HepG2 (cell line): ENCODE results near the gene NEURL2. TPM values are rescaled to one million over a fixed set of nuclear protein-coding genes. Genes with fewer than 3 reads are reported as not detected.

Source experiments
- EHMT2 ChIP-seq: fragments of 200-600 bp; sonication (generic); IDR thresholded peaks from 2 replicates; pipeline ENCODE4 v1.7.0; 2017; ENCODE audit warnings: antibody characterized with exemption, low read depth, low read length, borderline replicate concordance
- GLMP ChIP-seq: sonication (generic); formaldehyde crosslinking; IDR thresholded peaks from 2 replicates; pipeline ENCODE4 v1.9.0; 2021; ENCODE audit warnings: missing genetic modification reagents, mild to moderate bottlenecking, borderline replicate concordance
- HIVEP1 ChIP-seq: sonication (generic); formaldehyde crosslinking; IDR thresholded peaks from 2 replicates; pipeline ENCODE4 v1.4.0; 2020; ENCODE audit warnings: mild to moderate bottlenecking, missing genetic modification reagents
- HNRNPL ChIP-seq: fragments of 200-400 bp; formaldehyde crosslinking; IDR thresholded peaks from 2 replicates; pipeline ENCODE4 v1.6.1; 2017; ENCODE audit warnings: mild to moderate bottlenecking, low read depth, low read length
- KAT2B ChIP-seq: fragments of 150-350 bp; IDR thresholded peaks from 2 replicates; pipeline ENCODE4 v1.6.1; 2014; ENCODE audit warnings: low read depth, low read length, borderline replicate concordance
- MAFG ChIP-seq: sonication (generic); formaldehyde crosslinking; IDR thresholded peaks from 2 replicates; pipeline ENCODE4 v1.5.1; 2020; ENCODE audit warnings: mild to moderate bottlenecking, missing genetic modification reagents
- MTF1 ChIP-seq: sonication (generic); formaldehyde crosslinking; IDR thresholded peaks from 2 replicates; pipeline ENCODE4 v1.5.0; 2020; ENCODE audit warnings: missing genetic modification reagents
- SETDB1 ChIP-seq: sonication (generic); formaldehyde crosslinking; IDR thresholded peaks from 2 replicates; pipeline ENCODE4 v1.5.1; 2020; ENCODE audit warnings: missing genetic modification reagents, mild to moderate bottlenecking, borderline replicate concordance
- STAT5B ChIP-seq: sonication (generic); formaldehyde crosslinking; IDR thresholded peaks from 2 replicates; pipeline ENCODE4 v1.4.0; 2020; ENCODE audit warnings: missing genetic modification reagents
- SUZ12 ChIP-seq: fragments of 150-350 bp; IDR thresholded peaks from 2 replicates; pipeline ENCODE4 v1.6.1; 2014; ENCODE audit warnings: low read depth, low read length
- TAF1 ChIP-seq: sonication (generic); formaldehyde crosslinking; IDR thresholded peaks from 2 replicates; pipeline ENCODE4 v1.4.0; 2020; ENCODE audit warnings: missing genetic modification reagents
- TBL1XR1 ChIP-seq: fragments of 150-350 bp; IDR thresholded peaks from 2 replicates; pipeline ENCODE4 v1.6.1; 2014; ENCODE audit warnings: borderline replicate concordance, low read length; ENCODE audit not compliant: partially characterized antibody
- TCF7L2 ChIP-seq: IDR thresholded peaks from 2 replicates; pipeline ENCODE4 v1.6.1; 2011; ENCODE audit warnings: mild to moderate bottlenecking, low read depth, low read length, moderate library complexity
- TEAD3 ChIP-seq: optimal IDR thresholded peaks from 2 replicates; pipeline ENCODE3; 2016; ENCODE audit warnings: borderline replicate concordance
- ZBTB4 ChIP-seq: sonication (generic); formaldehyde crosslinking; IDR thresholded peaks from 2 replicates; pipeline ENCODE4 v1.4.0; 2020; ENCODE audit warnings: missing genetic modification reagents, mild to moderate bottlenecking, borderline replicate concordance
- ZC3H13 ChIP-seq: sonication (generic); formaldehyde crosslinking; IDR thresholded peaks from 2 replicates; pipeline ENCODE4 v1.8.1; 2023; ENCODE audit warnings: mild to moderate bottlenecking, missing genetic modification reagents, moderate library complexity
- ZFX ChIP-seq: sonication (generic); formaldehyde crosslinking; IDR thresholded peaks from 2 replicates; pipeline ENCODE4 v1.4.0; 2020; ENCODE audit warnings: mild to moderate bottlenecking, low read depth, missing genetic modification reagents, moderate library complexity
- ZNF30 ChIP-seq: sonication (generic); formaldehyde crosslinking; IDR thresholded peaks from 2 replicates; pipeline ENCODE4 v1.5.0; 2020; ENCODE audit warnings: mild to moderate bottlenecking, missing genetic modification reagents
- ZNF703 ChIP-seq: sonication (generic); formaldehyde crosslinking; IDR thresholded peaks from 2 replicates; pipeline ENCODE4 v1.5.1; 2020; ENCODE audit warnings: missing genetic modification reagents, mild to moderate bottlenecking, moderate library complexity, borderline replicate concordance
- ZNF75D ChIP-seq: sonication (generic); formaldehyde crosslinking; IDR thresholded peaks from 2 replicates; pipeline ENCODE4 v1.8.1; 2023; ENCODE audit warnings: missing genetic modification reagents, mild to moderate bottlenecking, borderline replicate concordance
- polyA plus RNA-seq, 8 experiments: library from polyadenylated mRNA; depleted of rRNA in 3 of 8; stranded (reverse) in 7 of 8; unstranded in 1 of 8; fragments of >200 nt; fragmentation: Illumina TruSeq in 4 of 8; extraction: Trizol in 4 of 8; gene quantifications; 2 replicates each; pipeline versions ENCODE4 v1.2.1 to v1.2.3, GENCODE V29; 2011 to 2016; ENCODE audit warnings: low read depth in 4 of 8, missing spikeins in 1 of 8, mixed read lengths in 1 of 8; ENCODE audit not compliant: insufficient read depth in 1 of 8
- total RNA-seq, 5 experiments: library from RNA; depleted of rRNA; stranded (reverse); fragments of >200 nt; fragmentation: Illumina TruSeq; extraction: Trizol; gene quantifications; 2 replicates each; pipeline ENCODE4 v1.2.3, GENCODE V29; 2016; ENCODE audit warnings: low read depth in 1 of 5
- TF ChIP-seq, protein P1 (sequence below): IDR thresholded peaks from 2 replicates; pipeline ENCODE4 v1.6.1; 2018; ENCODE audit warnings: missing genetic modification reagents
- TF ChIP-seq, protein P2 (sequence below): IDR thresholded peaks from 2 replicates; pipeline ENCODE4 v1.6.1; 2016

The NEURL2 gene
- total and polyA plus RNA-seq, 2 of the 13 experiments (the other 11 are each of a cell fraction or from before 2014, with no cell fraction given): 7.2 to 9.7 TPM

DNA sequence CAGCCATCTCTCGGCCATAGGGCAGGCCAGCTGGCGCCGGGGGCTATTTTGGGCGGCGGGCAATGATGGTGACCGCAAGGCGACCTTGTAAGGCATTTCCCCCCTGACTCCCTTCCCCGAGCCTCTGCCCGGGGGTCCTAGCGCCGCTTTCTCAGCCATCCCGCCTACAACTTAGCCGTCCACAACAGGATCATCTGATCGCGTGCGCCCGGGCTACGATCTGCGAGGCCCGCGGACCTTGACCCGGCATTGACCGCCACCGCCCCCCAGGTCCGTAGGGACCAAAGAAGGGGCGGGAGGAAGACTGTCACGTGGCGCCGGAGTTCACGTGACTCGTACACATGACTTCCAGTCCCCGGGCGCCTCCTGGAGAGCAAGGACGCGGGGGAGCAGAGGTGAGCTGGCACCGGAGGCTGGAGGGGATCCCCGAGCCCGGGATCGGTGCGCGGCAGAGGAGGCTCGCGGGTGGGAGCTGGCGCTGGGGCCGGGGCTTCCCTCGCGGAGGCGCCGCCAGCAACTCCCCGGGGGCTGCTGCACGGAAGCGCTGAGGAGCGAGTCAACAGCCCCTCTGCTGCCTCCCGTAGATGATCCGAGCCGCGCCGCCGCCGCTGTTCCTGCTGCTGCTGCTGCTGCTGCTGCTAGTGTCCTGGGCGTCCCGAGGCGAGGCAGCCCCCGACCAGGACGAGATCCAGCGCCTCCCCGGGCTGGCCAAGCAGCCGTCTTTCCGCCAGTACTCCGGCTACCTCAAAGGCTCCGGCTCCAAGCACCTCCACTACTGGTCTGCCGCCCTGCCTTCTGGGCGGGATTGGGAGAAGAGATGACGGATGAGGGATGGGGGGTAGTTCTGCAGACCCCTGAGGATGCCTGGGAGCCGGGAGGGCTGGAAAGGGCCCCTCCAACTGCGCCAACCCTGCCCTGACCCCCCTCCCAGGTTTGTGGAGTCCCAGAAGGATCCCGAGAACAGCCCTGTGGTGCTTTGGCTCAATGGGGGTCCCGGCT is at the start of gene NEURL2, which contains the start of gene CTSA (continued):
- TF ChIP-seq, protein P1, sequence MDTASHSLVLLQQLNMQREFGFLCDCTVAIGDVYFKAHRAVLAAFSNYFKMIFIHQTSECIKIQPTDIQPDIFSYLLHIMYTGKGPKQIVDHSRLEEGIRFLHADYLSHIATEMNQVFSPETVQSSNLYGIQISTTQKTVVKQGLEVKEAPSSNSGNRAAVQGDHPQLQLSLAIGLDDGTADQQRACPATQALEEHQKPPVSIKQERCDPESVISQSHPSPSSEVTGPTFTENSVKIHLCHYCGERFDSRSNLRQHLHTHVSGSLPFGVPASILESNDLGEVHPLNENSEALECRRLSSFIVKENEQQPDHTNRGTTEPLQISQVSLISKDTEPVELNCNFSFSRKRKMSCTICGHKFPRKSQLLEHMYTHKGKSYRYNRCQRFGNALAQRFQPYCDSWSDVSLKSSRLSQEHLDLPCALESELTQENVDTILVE: peak; percentile 98
- TF ChIP-seq ZFX (CRISPR knock-in tag) (peak; percentile 88), GLMP (peak; percentile 85; the same call in 1 of the 2 replicates), ZBTB4 (peak; percentile 95), SETDB1 (CRISPR knock-in tag) (peak; percentile 71; the same call in 1 of the 2 replicates), MAFG (no peak), SUZ12 (no peak), HIVEP1 (CRISPR knock-in tag) (peak; percentile 99), STAT5B (CRISPR knock-in tag) (peak; percentile 90; the same call in 1 of the 2 replicates), ZNF75D (CRISPR knock-in tag) (0 out of 2 replicates have a peak, but pooled peaks have one; percentile 92), ZNF30 (CRISPR knock-in tag) (peak; percentile 75; the same call in 1 of the 2 replicates), EHMT2 (peak; percentile 42; the same call in 1 of the 2 replicates), TEAD3 (peak; percentile 87), TCF7L2 (no peak), MTF1 (CRISPR knock-in tag) (peak; percentile 88; the same call in 1 of the 2 replicates), ZNF703 (peak; percentile 93), HNRNPL (peak; percentile 87), KAT2B (no peak), TBL1XR1 (peak; percentile 98), ZC3H13 (CRISPR knock-in tag) (peak; percentile 100), TAF1 (CRISPR knock-in tag) (peak; percentile 97)
- TF ChIP-seq, protein P2, sequence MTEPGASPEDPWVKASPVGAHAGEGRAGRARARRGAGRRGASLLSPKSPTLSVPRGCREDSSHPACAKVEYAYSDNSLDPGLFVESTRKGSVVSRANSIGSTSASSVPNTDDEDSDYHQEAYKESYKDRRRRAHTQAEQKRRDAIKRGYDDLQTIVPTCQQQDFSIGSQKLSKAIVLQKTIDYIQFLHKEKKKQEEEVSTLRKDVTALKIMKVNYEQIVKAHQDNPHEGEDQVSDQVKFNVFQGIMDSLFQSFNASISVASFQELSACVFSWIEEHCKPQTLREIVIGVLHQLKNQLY (CRISPR knock-in tag): peak; percentile 99
